ENCODE measurements around the gene MPDZ. TPM values are rescaled to one million over a fixed set of nuclear protein-coding genes. Genes with fewer than 3 reads are reported as not detected.

MPDZ gene
- total RNA-seq, 1 experiment from 2014 or later, result 46.7 TPM

DNA sequence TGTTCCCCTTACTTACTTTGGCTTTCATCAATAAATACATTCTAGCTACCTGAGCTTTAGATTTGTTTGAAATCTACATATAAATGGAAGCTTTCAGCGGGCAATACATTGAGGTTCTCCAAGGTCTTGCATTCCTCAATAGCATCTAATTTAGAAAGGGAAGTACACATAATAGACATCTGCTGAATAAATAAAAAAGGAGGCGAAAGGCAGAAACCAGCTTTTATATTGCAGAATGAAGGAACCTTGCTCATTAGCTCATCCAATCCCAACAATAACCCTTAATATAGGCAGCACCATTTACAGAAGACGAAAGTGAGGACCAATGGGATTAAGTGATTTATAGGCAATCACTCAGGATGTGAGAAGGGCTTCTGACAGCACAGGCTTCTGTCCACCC lies 147.5 kb downstream of the MPDZ start:
- Histone ChIP-seq H3K4me2 (ENCODE audit: insufficient read depth, insufficient read length, low read length) (no peak overlapping the region), H3K14ac (ENCODE audit: insufficient read depth, low read length) (no peak overlapping the region), H3K27ac (ENCODE audit: insufficient read length, low read depth, low read length) (no peak overlapping the region), H2BK15ac (ENCODE audit: low read depth, low read length) (no peak overlapping the region), H3T11ph (ENCODE audit: low read length) (no peak overlapping the region), H4K5ac (ENCODE audit: insufficient read length, low read depth, low read length) (no peak overlapping the region), H4K91ac (ENCODE audit: insufficient read length, low read depth, low read length) (no peak overlapping the region), H3K79me2 (ENCODE audit: insufficient read depth, low read length) (no peaks in the 10 kb centered on the region), H3K4me1 (ENCODE audit: insufficient read depth, low read length) (peaks cover 3% of the 10 kb centered on the region; the same call in 1 of the 2 replicates), H4K20me1 (ENCODE audit: control insufficient read depth, insufficient read depth, insufficient read length) (no peaks in the 10 kb centered on the region), H3K4ac (ENCODE audit: low read depth, low read length) (no peak overlapping the region), H3K9me3 (ENCODE audit: control insufficient read depth, low read depth, low read length) (no peaks in the 10 kb centered on the region), H3K23ac (ENCODE audit: insufficient read length, low read depth, low read length) (no peak overlapping the region), H2BK5ac (ENCODE audit: insufficient read length, low read length) (no peak overlapping the region), H3K18ac (ENCODE audit: insufficient read length, low read depth, low read length) (no peak overlapping the region), H3K79me1 (ENCODE audit: insufficient read depth, low read depth, low read length, poor library complexity, severe bottlenecking) (no peaks in the 10 kb centered on the region), H3K56ac (ENCODE audit: insufficient read length, low read depth, low read length) (no peak overlapping the region), H2AFZ (ENCODE audit: low read length) (no peak overlapping the region), H3K27me3 (ENCODE audit: insufficient read depth, low read length) (no peaks in the 10 kb centered on the region), H3K9ac (ENCODE audit: extremely low read depth, insufficient read length, low read length) (no peak overlapping the region), H4K8ac (replicated peaks; ENCODE audit: insufficient read length, low read depth, low read length) (no peak overlapping the region), H2BK120ac (ENCODE audit: low read depth, low read length, poor library complexity, severe bottlenecking) (no peak overlapping the region), H2AK5ac (ENCODE audit: insufficient read length, low read length) (no peak overlapping the region), H2BK20ac (ENCODE audit: low read depth, low read length, poor library complexity, severe bottlenecking) (no peak overlapping the region), H3K23me2 (ENCODE audit: insufficient read length, low read depth, low read length, poor library complexity, severe bottlenecking) (no peaks in the 10 kb centered on the region), H2BK12ac (ENCODE audit: insufficient read length, low read depth, low read length) (no peak overlapping the region)
- H3K27ac Mint-ChIP-seq, result peak overlapping the region in 1 of 3 experiments; percentile 49; a peak in 2 of 7 replicates
- no peak for TF ChIP-seq CTCF (conservative IDR thresholded peaks at IDR 0.05)
- H3K9me3 Mint-ChIP-seq, result no peaks in the 10 kb centered on the region
- no peaks in the 10 kb centered on the region for H3K27me3 Mint-ChIP-seq (ENCODE audit: low read depth)
- WGBS (ENCODE audit: extremely low coverage, insufficient read length, low lambda C conversion rate), result no CpG with 5 or more reads among the region's 3 CpGs
- no peak for DNase-seq
- H3K36me3 Mint-ChIP-seq (ENCODE audit: insufficient read depth in 1 of 3, low read depth in 3 of 3), result peaks cover 18 to 55% (median 40%) of the 10 kb centered on the region in 3 experiments; a peak in 6 of 7 replicates
- peaks cover 6 to 7% of the 10 kb centered on the region in 2 experiments for H3K4me1 Mint-ChIP-seq
- H3K4me3 Mint-ChIP-seq, result no peak overlapping the region
